Breast epithelium (tissue), 3 donors: Measurements from ENCODE around the gene FECH.

Experiments used
- POLR2A ChIP-seq: fragments of 450-650 bp; IDR thresholded peaks from one replicate; pipeline ENCODE4 v1.6.1; 2016; ENCODE audit warnings: antibody characterized with exemption, mild to moderate bottlenecking, moderate library complexity
- POLR2AphosphoS5 ChIP-seq, 3 donors: sonication (generic); formaldehyde crosslinking; IDR thresholded peaks; one replicate each; pipeline ENCODE4 v1.6.1; 2017; ENCODE audit warnings: antibody characterized with exemption in 3 of 3
- TF ChIP-seq, protein P1 (sequence below), 3 donors: fragments of 450-650 bp; IDR thresholded peaks; one replicate each; pipeline ENCODE4 v1.5.1; 2016 to 2017; ENCODE audit warnings: antibody characterized with exemption in 3 of 3, mild to moderate bottlenecking in 3 of 3, moderate library complexity in 3 of 3

DNA sequence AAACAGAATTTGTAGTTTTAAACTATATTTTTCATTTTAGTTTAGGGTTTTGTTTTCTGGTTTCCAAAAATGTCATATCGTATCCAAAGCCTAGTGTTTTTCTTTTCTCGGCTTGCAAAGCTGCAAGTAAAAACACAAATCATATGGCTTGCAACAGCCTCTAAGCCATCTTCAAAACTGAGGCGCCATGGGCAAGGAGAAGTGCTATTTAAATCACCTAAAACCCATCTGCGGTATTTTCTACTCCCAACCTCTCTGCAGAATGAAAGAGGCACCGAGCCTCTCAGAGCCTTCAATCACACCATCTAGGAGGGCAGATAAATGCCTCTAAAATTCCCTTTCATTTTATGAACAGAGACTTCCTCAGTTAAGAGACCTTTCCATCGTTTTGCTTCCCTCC is 25.2 kb downstream of the FECH start:
- TF ChIP-seq, protein P1, sequence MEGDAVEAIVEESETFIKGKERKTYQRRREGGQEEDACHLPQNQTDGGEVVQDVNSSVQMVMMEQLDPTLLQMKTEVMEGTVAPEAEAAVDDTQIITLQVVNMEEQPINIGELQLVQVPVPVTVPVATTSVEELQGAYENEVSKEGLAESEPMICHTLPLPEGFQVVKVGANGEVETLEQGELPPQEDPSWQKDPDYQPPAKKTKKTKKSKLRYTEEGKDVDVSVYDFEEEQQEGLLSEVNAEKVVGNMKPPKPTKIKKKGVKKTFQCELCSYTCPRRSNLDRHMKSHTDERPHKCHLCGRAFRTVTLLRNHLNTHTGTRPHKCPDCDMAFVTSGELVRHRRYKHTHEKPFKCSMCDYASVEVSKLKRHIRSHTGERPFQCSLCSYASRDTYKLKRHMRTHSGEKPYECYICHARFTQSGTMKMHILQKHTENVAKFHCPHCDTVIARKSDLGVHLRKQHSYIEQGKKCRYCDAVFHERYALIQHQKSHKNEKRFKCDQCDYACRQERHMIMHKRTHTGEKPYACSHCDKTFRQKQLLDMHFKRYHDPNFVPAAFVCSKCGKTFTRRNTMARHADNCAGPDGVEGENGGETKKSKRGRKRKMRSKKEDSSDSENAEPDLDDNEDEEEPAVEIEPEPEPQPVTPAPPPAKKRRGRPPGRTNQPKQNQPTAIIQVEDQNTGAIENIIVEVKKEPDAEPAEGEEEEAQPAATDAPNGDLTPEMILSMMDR (IDR thresholded peaks at IDR 0.05): no peak
- TF ChIP-seq POLR2A (no peak), POLR2AphosphoS5 (IDR thresholded peaks at IDR 0.05) (no peak)
